GM23338 (cell line): ENCODE data around the gene AKNA. TPM values are rescaled to one million over a fixed set of nuclear protein-coding genes. Genes with fewer than 3 reads are reported as not detected.

ENCODE experiments used
- ATAC-seq: fragments of 200-7000 bp; cut with Tn5 transposase; 3 replicates; pipeline ENCODE4 v1.9.1; 2020
- DNase-seq: peaks from one replicate; pipeline ENCODE4 v3.0.0-alpha.2; 2015; ENCODE audit warnings: low spot score
- H2AFZ ChIP-seq: fragments of 200-600 bp; sonication (generic); 2 replicates; pipeline ENCODE4 v1.8.0; 2016; ENCODE audit warnings: antibody characterized with exemption, mild to moderate bottlenecking, moderate library complexity
- H3F3A ChIP-seq: fragments of 200-600 bp; sonication (generic); replicated peaks from 2 replicates; pipeline ENCODE4 v1.8.0; 2017; ENCODE audit warnings: antibody characterized with exemption, mixed run types, low read depth
- H3K27ac ChIP-seq: fragments of 200-600 bp; sonication (generic); 2 replicates; pipeline ENCODE4 v1.6.1; 2016; ENCODE audit warnings: low read depth
- H3K27me3 ChIP-seq: fragments of 200-600 bp; sonication (generic); 2 replicates; pipeline ENCODE4 v1.8.0; 2016; ENCODE audit warnings: mild to moderate bottlenecking, mixed run types, moderate library complexity; ENCODE audit not compliant: insufficient read depth
- H3K36me3 ChIP-seq: fragments of 200-600 bp; sonication (generic); 2 replicates; pipeline ENCODE4 v1.8.0; 2016; ENCODE audit warnings: mild to moderate bottlenecking; ENCODE audit not compliant: insufficient read depth
- H3K4me1 ChIP-seq: fragments of 200-600 bp; sonication (generic); 2 replicates; pipeline ENCODE4 v1.8.0; 2016; ENCODE audit warnings: mild to moderate bottlenecking, moderate library complexity; ENCODE audit not compliant: insufficient read depth
- H3K4me2 ChIP-seq: fragments of 200-600 bp; sonication (generic); 2 replicates; pipeline ENCODE4 v1.7.1; 2017; ENCODE audit warnings: mixed run types
- H3K4me3 ChIP-seq: fragments of 200-600 bp; sonication (generic); 2 replicates; pipeline ENCODE4 v1.6.1; 2016; ENCODE audit warnings: mixed run types
- H3K79me2 ChIP-seq: fragments of 200-600 bp; sonication (generic); replicated peaks from 2 replicates; pipeline ENCODE4 v1.8.0; 2017; ENCODE audit warnings: mild to moderate bottlenecking; ENCODE audit not compliant: insufficient read depth
- H3K9me2 ChIP-seq: fragments of 200-600 bp; sonication (generic); 2 replicates; pipeline ENCODE4 v1.8.0; 2017; ENCODE audit not compliant: insufficient read depth
- H4K20me1 ChIP-seq: fragments of 200-600 bp; sonication (generic); replicated peaks from 2 replicates; pipeline ENCODE4 v1.8.0; 2017; ENCODE audit warnings: mild to moderate bottlenecking; ENCODE audit not compliant: insufficient read depth
- H3K27ac Mint-ChIP-seq: 2 replicates; pipeline ENCODE4 v1.8.0; 2020; ENCODE audit warnings: inconsistent platforms, mild to moderate bottlenecking, moderate library complexity, mixed read lengths
- H3K27me3 Mint-ChIP-seq: 3 replicates; pipeline ENCODE4 v1.8.0; 2022; ENCODE audit warnings: low read depth, mild to moderate bottlenecking, moderate library complexity, mixed read lengths, inconsistent platforms; ENCODE audit not compliant: insufficient read depth, poor library complexity
- H3K36me3 Mint-ChIP-seq: 3 replicates; pipeline ENCODE4 v1.8.0; 2021; ENCODE audit warnings: low read depth, mild to moderate bottlenecking, inconsistent platforms, moderate library complexity, mixed read lengths
- H3K4me1 Mint-ChIP-seq: 3 replicates; pipeline ENCODE4 v1.8.0; 2020; ENCODE audit warnings: mild to moderate bottlenecking, inconsistent platforms, mixed read lengths
- H3K4me3 Mint-ChIP-seq: 3 replicates; pipeline ENCODE4 v1.8.0; 2021; ENCODE audit warnings: moderate library complexity, mild to moderate bottlenecking, inconsistent platforms, mixed read lengths
- H3K9me3 Mint-ChIP-seq: 3 replicates; pipeline ENCODE4 v1.8.0; 2020; ENCODE audit warnings: moderate library complexity, mild to moderate bottlenecking, inconsistent platforms, mixed read lengths
- CREB1 ChIP-seq: fragments of 250-450 bp; sonication (Bioruptor Pico); IDR thresholded peaks from 2 replicates; pipeline ENCODE4 v1.5.0; 2020; ENCODE audit warnings: low read depth, mild to moderate bottlenecking, moderate library complexity
- REST ChIP-seq: IDR thresholded peaks from one replicate; pipeline ENCODE4 v1.6.1; 2018; ENCODE audit warnings: antibody characterized with exemption; ENCODE audit not compliant: unreplicated experiment
- ZNF114 ChIP-seq: fragments of 250-450 bp; sonication (Bioruptor Pico); IDR thresholded peaks from 2 replicates; pipeline ENCODE4 v1.5.0; 2020; ENCODE audit warnings: mild to moderate bottlenecking, moderate library complexity
- ZNF331 ChIP-seq: fragments of 250-450 bp; sonication (Bioruptor Pico); IDR thresholded peaks from 2 replicates; pipeline ENCODE4 v1.5.0; 2020; ENCODE audit warnings: low read depth, mild to moderate bottlenecking, moderate library complexity
- ZNF462 ChIP-seq: fragments of 250-450 bp; sonication (Bioruptor Pico); IDR thresholded peaks from 2 replicates; pipeline ENCODE4 v1.5.0; 2020; ENCODE audit warnings: mild to moderate bottlenecking, moderate library complexity
- polyA plus RNA-seq: library from polyadenylated mRNA; unstranded; fragments of >200 nt; fragmentation: Nextera tagmentation; extraction: Ambion mirVana; gene quantifications from 2 replicates; pipeline ENCODE4 v1.2.1, GENCODE V29; 2016
- total RNA-seq: library from RNA; depleted of rRNA; stranded (reverse); fragments of >200 nt; shearing (Covaris generic); gene quantifications from 2 replicates; pipeline ENCODE4 v1.2.3, GENCODE V29; 2014

Gene AKNA
- total and polyA plus RNA-seq, 2 experiments from 2014 or later, result 9.0 to 28.1 TPM

GRCh38 chr9:114362394-114362793, 25.4 kb downstream of the AKNA start:
- Histone ChIP-seq H3K27ac (no peak overlapping the region), H3K36me3 (peaks cover 22% of the 10 kb centered on the region; the same call in 1 of the 2 replicates), H3F3A (no peaks in the 10 kb centered on the region), H3K27me3 (no peaks in the 10 kb centered on the region), H3K9me2 (no peaks in the 10 kb centered on the region), H4K20me1 (no peaks in the 10 kb centered on the region), H3K4me1 (no peaks in the 10 kb centered on the region), H3K4me3 (no peak overlapping the region), H3K79me2 (no peaks in the 10 kb centered on the region), H2AFZ (no peak overlapping the region), H3K4me2 (no peak overlapping the region)
- Mint-ChIP-seq H3K9me3 (no peaks in the 10 kb centered on the region), H3K4me1 (peaks cover 9% of the 10 kb centered on the region), H3K4me3 (no peak overlapping the region), H3K27me3 (peaks cover 6% of the 10 kb centered on the region), H3K36me3 (peaks cover 80% of the 10 kb centered on the region), H3K27ac (no peak overlapping the region)
- DNase-seq, result no peak
- no peak for ATAC-seq
- TF ChIP-seq ZNF331 (no peak), ZNF462 (no peak), ZNF114 (CRISPR knock-in tag) (no peak), CREB1 (CRISPR knock-in tag) (no peak), REST (no peak)
